HCT116 (cell line): ENCODE results near the gene LEMD3. TPM values are rescaled to one million over a fixed set of nuclear protein-coding genes. Genes with fewer than 3 reads are reported as not detected.

Experiments used
- ATAC-seq: fragments of 200-7000 bp; cut with Tn5 transposase; 2 replicates; pipeline ENCODE4 v1.9.1; 2020; ENCODE audit warnings: mild to moderate bottlenecking, moderate library complexity
- BruUV-seq: library from RNA; stranded (reverse); fragments of 400-500 nt; replicated peaks from 2 replicates; lab custom pipeline; 2021; lab: Mats Ljungman, UMichigan
- CTCF ChIA-PET: fragments of 300-600 bp; sonication (Branson Sonifier 250); formaldehyde crosslinking; loops from one replicate; lab custom pipeline; 2021; ENCODE audit warnings: antibody characterized with exemption; lab: Charles Lee
- POLR2A ChIA-PET: fragments of 300-600, 350-600 bp; sonication (Branson Sonifier 250); formaldehyde crosslinking; loops from one replicate; lab custom pipeline; 2021; ENCODE audit warnings: antibody characterized with exemption; lab: Charles Lee
- RAD21 ChIA-PET, 2 experiments: fragments of 300-600 bp; sonication (Branson Sonifier 250); formaldehyde crosslinking; loops; one replicate each; lab custom pipeline; 2023; ENCODE audit warnings: low total read pairs in 2 of 2; ENCODE audit not compliant: uncharacterized antibody in 2 of 2, unreplicated experiment in 2 of 2, low non-redundant PET in 1 of 2; lab: Charles Lee
- DNase-seq: peaks from one replicate; pipeline ENCODE4 v3.0.0-alpha.2; 2010; ENCODE audit warnings: low read depth, low spot score
- H2AFZ ChIP-seq: fragments of 200-600 bp; shearing (Covaris generic), sonication (generic); 2 replicates; pipeline ENCODE4 v1.6.1; 2017; ENCODE audit warnings: low read depth, mixed run types, mixed read lengths, antibody characterized with exemption, low read length; ENCODE audit not compliant: poor library complexity, severe bottlenecking
- H3K27ac ChIP-seq: 2 replicates; pipeline ENCODE4 v1.5.1; 2012; ENCODE audit warnings: low read depth, low read length
- H3K27me3 ChIP-seq: fragments of 200-600 bp; sonication (generic); 2 replicates; pipeline ENCODE4 v1.6.1; 2016; ENCODE audit warnings: mixed run types, low read length, mixed read lengths; ENCODE audit not compliant: insufficient read depth
- H3K36me3 ChIP-seq, 2 experiments: fragments of 200-500 bp in 1 of 2; fragments of 200-600 bp in 1 of 2; sonication (Bioruptor generic) in 1 of 2; sonication (generic) in 1 of 2; 2 replicates each; pipeline versions ENCODE4 v1.5.1 to v1.6.1; 2014 to 2016; ENCODE audit warnings: low read length in 2 of 2, inconsistent platforms in 1 of 2, mixed read lengths in 1 of 2, mixed run types in 1 of 2; ENCODE audit not compliant: insufficient read depth in 2 of 2, control insufficient read depth in 1 of 2
- H3K4me1 ChIP-seq, 2 experiments: fragments of 200-600 bp in 1 of 2; sonication (generic) in 1 of 2; 2 replicates each; pipeline versions ENCODE4 v1.5.1 to v1.6.1; 2012 to 2017; ENCODE audit warnings: low read length in 2 of 2, inconsistent platforms in 1 of 2, mild to moderate bottlenecking in 1 of 2, mixed read lengths in 1 of 2, mixed run types in 1 of 2, moderate library complexity in 1 of 2; ENCODE audit not compliant: insufficient read depth in 2 of 2, control insufficient read depth in 1 of 2
- H3K4me2 ChIP-seq: fragments of 200-600 bp; sonication (generic); 2 replicates; pipeline ENCODE4 v1.6.1; 2017; ENCODE audit warnings: mixed run types, low read length, mixed read lengths
- H3K4me3 ChIP-seq, 2 experiments: fragments of 200-600 bp in 1 of 2; sonication (generic) in 1 of 2; replicated peaks in 1 of 2; 2 replicates each; pipeline ENCODE4 v1.5.1; 2011 to 2016; ENCODE audit warnings: low read length in 2 of 2, control low read depth in 1 of 2, low read depth in 1 of 2, mild to moderate bottlenecking in 1 of 2, mixed read lengths in 1 of 2, mixed run types in 1 of 2
- H3K79me2 ChIP-seq: fragments of 200-600 bp; sonication (generic); 2 replicates; pipeline ENCODE4 v1.6.1; 2017; ENCODE audit warnings: mild to moderate bottlenecking, mixed run types, low read length, moderate library complexity, mixed read lengths; ENCODE audit not compliant: insufficient read depth
- H3K9ac ChIP-seq: fragments of 200-600 bp; sonication (generic); 2 replicates; pipeline ENCODE4 v1.6.1; 2016; ENCODE audit warnings: low read length, mixed read lengths
- H3K9me2 ChIP-seq: fragments of 200-600 bp; sonication (generic), shearing (Covaris generic); 2 replicates; pipeline ENCODE4 v1.6.1; 2017; ENCODE audit warnings: mixed run types, mild to moderate bottlenecking, moderate library complexity; ENCODE audit not compliant: insufficient read depth
- H3K9me3 ChIP-seq, 2 experiments: fragments of 200-500 bp in 1 of 2; fragments of 200-600 bp in 1 of 2; sonication (Bioruptor generic) in 1 of 2; sonication (generic) in 1 of 2; 2 replicates each; pipeline ENCODE4 v1.6.1; 2014 to 2017; ENCODE audit warnings: low read length in 2 of 2, mixed read lengths in 2 of 2, inconsistent platforms in 1 of 2, low read depth in 1 of 2, mild to moderate bottlenecking in 1 of 2, mixed run types in 1 of 2, moderate library complexity in 1 of 2; ENCODE audit not compliant: control insufficient read depth in 1 of 2, insufficient read depth in 1 of 2
- H4K20me1 ChIP-seq: fragments of 200-600 bp; sonication (generic), shearing (Covaris generic); 2 replicates; pipeline ENCODE4 v1.6.1; 2017; ENCODE audit warnings: mixed run types, mild to moderate bottlenecking, moderate library complexity; ENCODE audit not compliant: insufficient read depth
- EGR1 ChIP-seq: IDR thresholded peaks from 2 replicates; pipeline ENCODE4 v1.6.1; 2012; ENCODE audit warnings: low read depth
- ELF1 ChIP-seq: IDR thresholded peaks from 2 replicates; pipeline ENCODE4 v1.6.1; 2012; ENCODE audit warnings: low read depth, borderline replicate concordance
- EZH2 ChIP-seq: fragments of 200-600 bp; sonication (generic); IDR thresholded peaks from 2 replicates; pipeline ENCODE4 v1.6.1; 2017; ENCODE audit warnings: antibody characterized with exemption, mixed run types
- EZH2phosphoT487 ChIP-seq: fragments of 200-600 bp; IDR thresholded peaks from 2 replicates; pipeline ENCODE4 v1.6.1; 2018; ENCODE audit warnings: antibody characterized with exemption, borderline replicate concordance
- FOSL1 ChIP-seq: IDR thresholded peaks from 2 replicates; pipeline ENCODE4 v1.6.1; 2012; ENCODE audit warnings: low read depth
- POLR2AphosphoS5 ChIP-seq: IDR thresholded peaks from 2 replicates; pipeline ENCODE4 v1.6.1; 2011; ENCODE audit warnings: mild to moderate bottlenecking, low read depth, low read length, moderate library complexity
- SRF ChIP-seq: IDR thresholded peaks from 2 replicates; pipeline ENCODE4 v1.6.1; 2012; ENCODE audit warnings: low read depth
- YY1 ChIP-seq: IDR thresholded peaks from 2 replicates; pipeline ENCODE4 v1.6.1; 2011; ENCODE audit warnings: low read length, low read depth, moderate library complexity, mild to moderate bottlenecking; ENCODE audit not compliant: insufficient replicate concordance; ENCODE audit errors: extremely low read depth
- ZFX ChIP-seq: fragments of 450-650 bp; IDR thresholded peaks from 2 replicates; pipeline ENCODE4 v1.6.1; 2017
- ZNF274 ChIP-seq: fragments of 200-500 bp; sonication (Bioruptor generic); IDR thresholded peaks from 2 replicates; pipeline ENCODE4 v1.6.1; 2014; ENCODE audit warnings: mild to moderate bottlenecking, low read depth, low read length, inconsistent platforms
- intact Hi-C: fragments of 100-400 bp; cut with micrococcal nuclease; formaldehyde crosslinking; loops from 2 replicates; pipeline ENCODE4 v1.10.0; 2022
- total RNA-seq: library from RNA; stranded (reverse); gene quantifications from one replicate; pipeline ENCODE4 v1.2.1, GENCODE V29; 2021; ENCODE audit not compliant: unreplicated experiment
- TF ChIP-seq, protein P1 (sequence below): IDR thresholded peaks from 2 replicates; pipeline ENCODE4 v1.6.1; 2012
- TF ChIP-seq, protein P2 (sequence below): IDR thresholded peaks from 2 replicates; pipeline ENCODE4 v1.6.1; 2012; ENCODE audit warnings: low read depth
- TF ChIP-seq, protein P3 (sequence below): IDR thresholded peaks from 2 replicates; pipeline ENCODE4 v1.6.1; 2012
- TF ChIP-seq, protein P4 (sequence below), 3 experiments: fragments of 200-600 bp in 1 of 3; sonication (generic) in 1 of 3; IDR thresholded peaks in 2 of 3; conservative IDR thresholded peaks in 1 of 3; 2 replicates each; pipeline ENCODE4 v1.5.1; 2012 to 2017; ENCODE audit warnings: low read depth in 2 of 3, low read length in 2 of 3, antibody characterized with exemption in 1 of 3, borderline replicate concordance in 1 of 3, control low read depth in 1 of 3, mild to moderate bottlenecking in 1 of 3, mixed read lengths in 1 of 3, mixed run types in 1 of 3, moderate library complexity in 1 of 3; ENCODE audit not compliant: insufficient read depth in 1 of 3

The LEMD3 gene
- total RNA-seq, 1 experiment from 2014 or later, result 28.7 TPM

DNA sequence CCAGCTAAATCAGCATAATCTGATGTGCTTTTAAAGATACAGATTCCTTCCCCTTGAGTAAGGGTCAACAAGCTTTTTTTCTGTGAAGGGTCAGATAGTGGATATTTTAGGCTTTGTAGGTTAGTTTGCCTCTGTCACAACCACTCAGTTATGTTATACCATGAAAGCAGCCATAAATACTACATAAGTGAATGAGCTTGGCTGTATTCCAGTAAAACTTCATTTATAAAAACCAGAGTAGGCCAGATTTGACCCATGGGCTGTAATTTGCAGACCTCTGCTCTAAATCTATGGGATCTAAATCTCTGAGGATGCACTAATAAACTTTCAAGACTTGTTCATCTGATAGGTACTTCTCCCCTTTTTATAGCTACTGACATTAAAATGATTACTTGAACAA, 47.7 kb downstream of the LEMD3 start:
- no peak overlapping the region for H2AFZ ChIP-seq
- TF ChIP-seq, protein P1, sequence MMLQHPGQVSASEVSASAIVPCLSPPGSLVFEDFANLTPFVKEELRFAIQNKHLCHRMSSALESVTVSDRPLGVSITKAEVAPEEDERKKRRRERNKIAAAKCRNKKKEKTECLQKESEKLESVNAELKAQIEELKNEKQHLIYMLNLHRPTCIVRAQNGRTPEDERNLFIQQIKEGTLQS, result no peak
- no peak for TF ChIP-seq SRF
- no peaks in the 10 kb centered on the region for H3K27me3 ChIP-seq
- H3K4me2 ChIP-seq, result no peak overlapping the region
- 0 out of 2 replicates have a peak, but pooled peaks cover 4% of the 10 kb centered on the region for H3K79me2 ChIP-seq
- peaks cover 7 to 9% of the 10 kb centered on the region in 2 experiments; a peak in 3 of 4 replicates for H3K9me3 ChIP-seq
- no peaks in the 10 kb centered on the region for H3K9me2 ChIP-seq
- DNase-seq (no peak), ATAC-seq (no peak)
- ChIA-PET CTCF (interaction anchor here (2.5 kb wide), 1 partner anchor 15 kb away, joined by 9 read pairs; no protein-coding TSS in a partner anchor), POLR2A (interaction anchor here (1.2 kb wide), 1 partner anchor 48 kb away, joined by 3 read pairs; the partner anchor contains the start of gene LEMD3), RAD21 (no interaction called here)
- H3K36me3 ChIP-seq, result peaks cover 9 to 34% of the 10 kb centered on the region in 2 experiments; a peak in 3 of 4 replicates
- no TSS peak for BruUV-seq
- H3K27ac ChIP-seq, result no peak overlapping the region
- intact Hi-C loops, result no loop called here
- H3K4me1 ChIP-seq, result no peaks in the 10 kb centered on the region
- no peak overlapping the region for H3K9ac ChIP-seq
- no peaks in the 10 kb centered on the region for H4K20me1 ChIP-seq
- H3K4me3 ChIP-seq, result no peak overlapping the region

DNA sequence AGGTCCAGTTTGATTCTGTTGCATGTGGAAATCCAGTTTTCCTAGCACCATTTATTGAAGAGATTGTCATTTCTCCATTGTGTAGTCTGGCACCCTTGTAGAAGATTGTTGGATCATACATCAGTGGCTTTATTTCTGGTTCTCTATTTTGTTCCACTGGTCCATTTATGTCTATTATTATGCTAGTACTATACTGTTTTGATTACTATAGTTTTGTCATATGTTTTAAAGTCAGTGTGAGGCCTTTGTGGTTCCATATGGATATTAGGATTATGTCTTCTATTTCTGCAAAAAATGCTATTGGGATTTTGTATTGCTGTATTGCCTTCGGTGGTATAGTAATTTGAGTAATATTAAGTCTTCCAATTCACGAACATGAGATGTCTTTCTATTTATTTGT, 51.4 kb downstream of the LEMD3 start:
- H3K4me2 ChIP-seq, result no peak overlapping the region
- no peaks in the 10 kb centered on the region for H3K9me2 ChIP-seq
- peaks cover 31% of the 10 kb centered on the region for H3K79me2 ChIP-seq
- H3K9me3 ChIP-seq, result peaks cover 7 to 9% of the 10 kb centered on the region in 2 experiments; a peak in 3 of 4 replicates
- POLR2A ChIA-PET, result no interaction called here
- H2AFZ ChIP-seq, result no peak overlapping the region
- RAD21 ChIA-PET, result no interaction called here
- H3K27me3 ChIP-seq, result no peaks in the 10 kb centered on the region
- ATAC-seq (no peak), DNase-seq (no peak)
- H3K4me1 ChIP-seq, result no peaks in the 10 kb centered on the region
- CTCF ChIA-PET, result no interaction called here
- peaks cover 9 to 39% of the 10 kb centered on the region in 2 experiments; a peak in 3 of 4 replicates for H3K36me3 ChIP-seq
- H3K9ac ChIP-seq, result no peak overlapping the region
- no peaks in the 10 kb centered on the region; the same call in 1 of the 2 replicates for H4K20me1 ChIP-seq
- H3K4me3 ChIP-seq, result no peak overlapping the region
- intact Hi-C loops, result no loop called here
- BruUV-seq, result no TSS peak
- H3K27ac ChIP-seq, result no peak overlapping the region
- no peak for TF ChIP-seq POLR2AphosphoS5
- TF ChIP-seq ZNF274, result no peak
- TF ChIP-seq EZH2phosphoT487, result no peak
- TF ChIP-seq, protein P2, sequence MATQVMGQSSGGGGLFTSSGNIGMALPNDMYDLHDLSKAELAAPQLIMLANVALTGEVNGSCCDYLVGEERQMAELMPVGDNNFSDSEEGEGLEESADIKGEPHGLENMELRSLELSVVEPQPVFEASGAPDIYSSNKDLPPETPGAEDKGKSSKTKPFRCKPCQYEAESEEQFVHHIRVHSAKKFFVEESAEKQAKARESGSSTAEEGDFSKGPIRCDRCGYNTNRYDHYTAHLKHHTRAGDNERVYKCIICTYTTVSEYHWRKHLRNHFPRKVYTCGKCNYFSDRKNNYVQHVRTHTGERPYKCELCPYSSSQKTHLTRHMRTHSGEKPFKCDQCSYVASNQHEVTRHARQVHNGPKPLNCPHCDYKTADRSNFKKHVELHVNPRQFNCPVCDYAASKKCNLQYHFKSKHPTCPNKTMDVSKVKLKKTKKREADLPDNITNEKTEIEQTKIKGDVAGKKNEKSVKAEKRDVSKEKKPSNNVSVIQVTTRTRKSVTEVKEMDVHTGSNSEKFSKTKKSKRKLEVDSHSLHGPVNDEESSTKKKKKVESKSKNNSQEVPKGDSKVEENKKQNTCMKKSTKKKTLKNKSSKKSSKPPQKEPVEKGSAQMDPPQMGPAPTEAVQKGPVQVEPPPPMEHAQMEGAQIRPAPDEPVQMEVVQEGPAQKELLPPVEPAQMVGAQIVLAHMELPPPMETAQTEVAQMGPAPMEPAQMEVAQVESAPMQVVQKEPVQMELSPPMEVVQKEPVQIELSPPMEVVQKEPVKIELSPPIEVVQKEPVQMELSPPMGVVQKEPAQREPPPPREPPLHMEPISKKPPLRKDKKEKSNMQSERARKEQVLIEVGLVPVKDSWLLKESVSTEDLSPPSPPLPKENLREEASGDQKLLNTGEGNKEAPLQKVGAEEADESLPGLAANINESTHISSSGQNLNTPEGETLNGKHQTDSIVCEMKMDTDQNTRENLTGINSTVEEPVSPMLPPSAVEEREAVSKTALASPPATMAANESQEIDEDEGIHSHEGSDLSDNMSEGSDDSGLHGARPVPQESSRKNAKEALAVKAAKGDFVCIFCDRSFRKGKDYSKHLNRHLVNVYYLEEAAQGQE, result no peak
- no peak for TF ChIP-seq EZH2
- TF ChIP-seq SRF, result no peak
- TF ChIP-seq, protein P1, result no peak
- TF ChIP-seq, protein P3, sequence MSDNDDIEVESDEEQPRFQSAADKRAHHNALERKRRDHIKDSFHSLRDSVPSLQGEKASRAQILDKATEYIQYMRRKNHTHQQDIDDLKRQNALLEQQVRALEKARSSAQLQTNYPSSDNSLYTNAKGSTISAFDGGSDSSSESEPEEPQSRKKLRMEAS, result no peak
- no peak for TF ChIP-seq FOSL1
- no peak for TF ChIP-seq ZFX
- TF ChIP-seq EGR1, result no peak
- TF ChIP-seq, protein P4, sequence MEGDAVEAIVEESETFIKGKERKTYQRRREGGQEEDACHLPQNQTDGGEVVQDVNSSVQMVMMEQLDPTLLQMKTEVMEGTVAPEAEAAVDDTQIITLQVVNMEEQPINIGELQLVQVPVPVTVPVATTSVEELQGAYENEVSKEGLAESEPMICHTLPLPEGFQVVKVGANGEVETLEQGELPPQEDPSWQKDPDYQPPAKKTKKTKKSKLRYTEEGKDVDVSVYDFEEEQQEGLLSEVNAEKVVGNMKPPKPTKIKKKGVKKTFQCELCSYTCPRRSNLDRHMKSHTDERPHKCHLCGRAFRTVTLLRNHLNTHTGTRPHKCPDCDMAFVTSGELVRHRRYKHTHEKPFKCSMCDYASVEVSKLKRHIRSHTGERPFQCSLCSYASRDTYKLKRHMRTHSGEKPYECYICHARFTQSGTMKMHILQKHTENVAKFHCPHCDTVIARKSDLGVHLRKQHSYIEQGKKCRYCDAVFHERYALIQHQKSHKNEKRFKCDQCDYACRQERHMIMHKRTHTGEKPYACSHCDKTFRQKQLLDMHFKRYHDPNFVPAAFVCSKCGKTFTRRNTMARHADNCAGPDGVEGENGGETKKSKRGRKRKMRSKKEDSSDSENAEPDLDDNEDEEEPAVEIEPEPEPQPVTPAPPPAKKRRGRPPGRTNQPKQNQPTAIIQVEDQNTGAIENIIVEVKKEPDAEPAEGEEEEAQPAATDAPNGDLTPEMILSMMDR (IDR thresholded peaks at IDR 0.05 in 2 of 3, conservative IDR thresholded peaks at IDR 0.05 in 1 of 3; ENCODE audit: borderline replicate concordance in 1 of 3, insufficient read depth in 1 of 3, low read depth in 2 of 3, low read length in 2 of 3), result no peak
- no peak for TF ChIP-seq ELF1
- TF ChIP-seq YY1, result no peak
